Gastroesophageal sphincter (tissue), 3 donors: ENCODE data around the gene MSMP.

Experiments used
- POLR2A ChIP-seq, 2 donors: fragments of 450-650 bp; IDR thresholded peaks; one replicate each; pipeline ENCODE4 v1.6.1; 2017; ENCODE audit warnings: antibody characterized with exemption in 2 of 2, mild to moderate bottlenecking in 2 of 2, moderate library complexity in 1 of 2
- TF ChIP-seq, protein P1 (sequence below), 4 experiments: fragments of 200-600 bp in 2 of 4; fragments of 450-650 bp in 2 of 4; sonication (generic) in 1 of 4; IDR thresholded peaks; one replicate each; pipeline ENCODE4 v1.5.1; 2017 to 2019; ENCODE audit warnings: antibody characterized with exemption in 4 of 4, mild to moderate bottlenecking in 2 of 4, moderate library complexity in 2 of 4

DNA sequence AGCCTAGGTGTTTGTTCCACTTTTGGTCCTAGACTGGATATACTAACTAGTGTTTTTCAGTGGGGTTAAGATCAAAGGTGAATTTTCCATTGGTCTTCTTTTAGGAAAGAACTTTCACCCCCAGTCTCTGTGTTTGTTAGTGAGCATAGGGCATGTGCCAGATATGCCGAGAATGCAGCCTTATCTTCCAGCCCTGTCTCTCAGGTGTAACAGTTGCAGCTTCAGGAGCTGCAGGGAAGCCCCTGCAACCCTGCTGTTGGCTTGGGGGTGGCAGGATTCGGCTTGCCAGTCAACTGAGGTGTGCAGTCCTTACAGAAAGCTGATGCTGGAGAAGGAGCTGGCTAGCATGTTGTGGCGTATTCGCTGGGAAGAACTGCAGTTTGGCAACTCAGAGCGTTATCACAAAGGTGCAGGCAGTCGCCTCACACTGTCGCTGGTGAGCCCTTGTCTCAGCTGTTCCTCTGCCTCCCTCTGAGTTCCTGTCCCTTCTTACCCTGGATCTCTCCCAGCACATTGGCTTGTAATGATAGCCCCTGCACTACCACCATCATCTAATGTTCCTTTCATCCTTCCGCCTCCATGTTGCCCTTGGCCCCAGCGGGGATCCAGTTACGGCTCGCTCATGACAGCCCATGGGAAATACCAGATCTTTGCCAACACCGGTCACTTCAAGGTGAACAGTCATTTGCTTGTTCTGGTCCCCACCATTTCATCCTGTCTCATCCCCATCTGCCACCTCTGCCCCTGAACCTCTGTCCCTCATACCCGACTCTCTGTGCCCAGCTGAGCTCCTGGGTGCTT is 47.5 kb upstream of the MSMP start:
- TF ChIP-seq, protein P1, sequence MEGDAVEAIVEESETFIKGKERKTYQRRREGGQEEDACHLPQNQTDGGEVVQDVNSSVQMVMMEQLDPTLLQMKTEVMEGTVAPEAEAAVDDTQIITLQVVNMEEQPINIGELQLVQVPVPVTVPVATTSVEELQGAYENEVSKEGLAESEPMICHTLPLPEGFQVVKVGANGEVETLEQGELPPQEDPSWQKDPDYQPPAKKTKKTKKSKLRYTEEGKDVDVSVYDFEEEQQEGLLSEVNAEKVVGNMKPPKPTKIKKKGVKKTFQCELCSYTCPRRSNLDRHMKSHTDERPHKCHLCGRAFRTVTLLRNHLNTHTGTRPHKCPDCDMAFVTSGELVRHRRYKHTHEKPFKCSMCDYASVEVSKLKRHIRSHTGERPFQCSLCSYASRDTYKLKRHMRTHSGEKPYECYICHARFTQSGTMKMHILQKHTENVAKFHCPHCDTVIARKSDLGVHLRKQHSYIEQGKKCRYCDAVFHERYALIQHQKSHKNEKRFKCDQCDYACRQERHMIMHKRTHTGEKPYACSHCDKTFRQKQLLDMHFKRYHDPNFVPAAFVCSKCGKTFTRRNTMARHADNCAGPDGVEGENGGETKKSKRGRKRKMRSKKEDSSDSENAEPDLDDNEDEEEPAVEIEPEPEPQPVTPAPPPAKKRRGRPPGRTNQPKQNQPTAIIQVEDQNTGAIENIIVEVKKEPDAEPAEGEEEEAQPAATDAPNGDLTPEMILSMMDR (IDR thresholded peaks at IDR 0.05), result no peak
- TF ChIP-seq POLR2A (IDR thresholded peaks at IDR 0.05), result no peak
